ENCODE data around the gene APCDD1L. TPM values are rescaled to one million over a fixed set of nuclear protein-coding genes. Genes with fewer than 3 reads are reported as not detected.
A peak's percentile ranks its signal among the peaks of the same experiment; 100 is the strongest.

The APCDD1L gene
- 2.8 and 3.2 TPM in 2 replicates for total RNA-seq (2014; rRNA removed; shearing (Covaris generic))

GRCh38 chr20:58515233-58516212 is at the start of gene APCDD1L:
Gene APCDD1L (minus strand): TSS chr20:58515399. CDS start chr20:58514707, 692 bp downstream.
- DNase-seq (ENCODE audit: low read depth): peak; percentile 80

DNA sequence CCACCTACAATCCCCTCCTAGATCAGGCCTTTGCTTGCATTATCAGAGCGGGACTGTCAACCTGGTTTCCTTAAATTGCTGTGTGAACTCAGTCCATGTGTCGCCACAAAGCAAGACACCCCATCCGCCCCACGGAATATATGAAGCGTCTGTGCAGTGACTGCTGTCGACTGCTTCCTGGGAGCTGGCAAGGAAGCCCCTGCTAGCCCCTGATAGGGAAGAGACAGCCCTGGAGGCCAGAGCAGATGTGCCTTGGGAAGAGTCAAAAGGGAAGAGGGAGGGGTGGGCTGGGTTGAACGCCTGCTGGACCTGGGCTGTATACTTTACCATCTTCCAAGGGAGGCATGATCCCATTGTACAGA is 44.1 kb upstream of the APCDD1L start:
- DNase-seq (ENCODE audit: low read depth): no peak

GRCh38 chr20:58558486-58559367 is 43.5 kb upstream of the APCDD1L start:
- no peak for DNase-seq (ENCODE audit: low read depth)

- no peak for DNase-seq (ENCODE audit: low read depth)
Measured at GRCh38 chr20:58557733-58558342, 42.6 kb upstream of the APCDD1L start.

- DNase-seq (ENCODE audit: low read depth): no peak
Measured at GRCh38 chr20:58556961-58557360, 41.8 kb upstream of the APCDD1L start.

DNA sequence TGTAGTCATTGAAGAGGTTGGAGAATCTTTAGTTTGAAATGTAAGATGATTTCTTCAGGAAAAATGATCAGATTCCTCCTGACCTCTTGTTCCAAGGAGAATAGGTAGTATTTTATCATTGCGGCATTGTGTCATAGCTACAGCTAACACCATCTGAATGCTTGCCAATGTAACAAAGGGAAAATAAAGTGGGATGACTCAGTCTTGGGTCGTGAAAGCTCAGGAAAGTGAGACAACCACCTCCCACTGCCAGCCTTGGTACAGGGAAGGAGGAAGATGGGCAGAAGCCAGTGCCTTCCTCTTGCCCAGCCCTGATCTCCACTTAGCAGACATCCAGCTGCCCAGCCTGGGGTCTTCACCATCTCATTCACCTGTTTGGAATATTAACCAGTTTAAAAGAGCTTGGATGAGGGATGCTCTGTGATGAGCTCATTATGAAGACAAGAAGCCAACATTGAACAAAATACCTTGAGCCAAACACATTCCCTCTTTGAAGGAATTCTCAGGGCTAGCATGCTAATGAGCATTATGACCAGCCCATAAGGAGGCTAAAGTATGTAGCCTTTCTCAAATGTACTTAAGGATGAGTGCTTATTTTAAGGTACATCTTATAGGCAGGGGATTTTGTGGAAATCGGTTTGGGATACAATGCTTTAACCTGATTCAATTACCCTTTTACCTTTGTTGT is 40.0 kb upstream of the APCDD1L start:
- DNase-seq (ENCODE audit: low read depth): peak; percentile 84

GRCh38 chr20:58554541-58554940 is 39.3 kb upstream of the APCDD1L start:
- DNase-seq (ENCODE audit: low read depth): no peak

GRCh38 chr20:58553841-58554240 is 38.6 kb upstream of the APCDD1L start:
- DNase-seq (ENCODE audit: low read depth): peak; percentile 25

GRCh38 chr20:58553166-58553696 is 38.0 kb upstream of the APCDD1L start:
- DNase-seq (ENCODE audit: low read depth): no peak

DNA sequence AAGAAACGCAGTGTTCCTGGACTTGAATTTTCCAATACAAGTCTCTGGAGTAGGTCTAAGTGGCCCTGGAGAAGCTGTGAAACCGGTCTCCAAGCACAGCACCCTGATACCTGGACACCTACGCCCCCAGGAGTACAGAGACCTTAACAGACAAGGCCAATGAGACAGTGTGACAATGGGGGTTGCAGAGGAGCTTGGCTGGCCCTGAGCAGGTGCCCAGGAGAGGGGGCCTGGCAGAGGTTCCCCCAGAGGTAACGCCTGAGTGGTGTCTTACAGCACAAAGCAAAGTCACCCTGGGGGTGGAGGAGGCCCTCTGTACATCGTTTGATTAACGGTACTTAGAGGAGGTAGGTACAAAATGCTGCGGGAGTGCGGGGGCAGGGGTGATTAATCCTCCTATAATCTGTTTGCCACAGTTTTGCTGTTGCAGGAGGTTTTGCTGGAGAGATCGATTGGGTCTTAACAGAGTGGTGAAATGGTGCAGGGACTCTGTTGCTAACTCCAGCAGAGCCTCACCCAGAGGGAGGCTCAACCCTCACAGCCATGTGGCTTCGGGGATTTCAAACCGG is 37.3 kb upstream of the APCDD1L start:
- DNase-seq (ENCODE audit: low read depth): no peak

- no peak for DNase-seq (ENCODE audit: low read depth)
Measured at GRCh38 chr20:58551631-58552030, 36.4 kb upstream of the APCDD1L start.

GRCh38 chr20:58550275-58551059 is 35.3 kb upstream of the APCDD1L start:
- DNase-seq (ENCODE audit: low read depth): peak; percentile 72

- DNase-seq (ENCODE audit: low read depth): no peak
Measured at GRCh38 chr20:58549231-58550209, 34.3 kb upstream of the APCDD1L start.

DNA sequence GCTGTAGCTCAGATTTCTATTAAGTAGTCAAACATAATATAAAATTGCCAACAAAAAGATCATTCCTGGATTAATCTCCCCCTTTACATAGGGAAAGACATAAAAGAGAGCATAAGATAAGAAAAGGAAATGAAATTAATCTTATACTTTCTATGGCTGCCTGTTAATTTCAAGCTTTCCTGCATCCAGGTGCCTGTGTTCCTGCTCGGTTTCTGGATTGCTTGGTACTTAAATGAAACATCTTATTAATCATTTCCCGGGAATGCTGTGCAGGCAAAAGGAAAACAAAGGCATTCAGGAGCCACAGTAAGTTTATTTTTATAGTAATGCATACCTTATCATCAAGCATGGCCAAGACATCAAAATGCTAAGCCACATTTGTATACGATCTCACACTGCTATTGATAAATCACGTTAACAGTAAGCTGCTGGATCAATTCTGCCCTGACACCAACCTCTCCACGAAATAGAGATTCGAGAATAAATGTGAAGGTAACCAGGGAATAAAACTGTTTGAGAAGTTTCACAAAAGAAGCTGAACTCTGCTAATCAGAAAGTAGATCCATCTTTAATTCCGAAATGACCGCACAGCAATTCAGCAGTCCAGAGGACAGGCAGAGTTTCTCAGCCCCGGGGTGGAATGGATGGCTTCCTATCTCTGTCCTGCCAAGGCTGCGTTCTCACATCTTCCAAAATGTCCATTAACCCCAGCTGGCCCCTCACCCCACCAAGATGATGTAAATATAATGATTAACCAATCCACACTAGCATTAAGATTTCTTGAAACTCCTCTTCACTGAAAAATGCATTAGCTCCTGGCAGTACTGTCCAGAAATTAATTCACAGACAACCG is 32.6 kb upstream of the APCDD1L start:
- DNase-seq (ENCODE audit: low read depth): peak; percentile 59

- DNase-seq (ENCODE audit: low read depth): no peak
Measured at GRCh38 chr20:58546756-58547622, 31.8 kb upstream of the APCDD1L start.

DNA sequence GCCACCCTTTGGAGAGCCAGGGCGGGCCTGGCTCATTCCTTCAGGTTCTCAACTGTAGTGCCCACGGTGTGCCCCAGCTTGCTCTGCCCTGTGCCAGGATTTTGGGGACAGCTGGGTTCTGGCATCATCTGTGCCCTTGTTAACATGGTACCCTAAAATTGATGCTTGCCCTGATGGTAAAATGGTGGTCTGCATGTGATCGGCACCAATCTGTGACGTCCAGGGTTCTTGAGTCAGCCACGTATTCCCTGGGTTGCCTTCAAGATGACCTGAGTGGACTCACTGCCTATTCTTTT is 31.2 kb upstream of the APCDD1L start:
- DNase-seq (ENCODE audit: low read depth): no peak
